ENCODE measurements around the gene CEP128.
"Not testable (repeated sequence)": the region's sequence is repeated elsewhere in the genome, so short reads cannot be mapped to it uniquely, and the experiment has no call there.

CEP128 gene

DNA sequence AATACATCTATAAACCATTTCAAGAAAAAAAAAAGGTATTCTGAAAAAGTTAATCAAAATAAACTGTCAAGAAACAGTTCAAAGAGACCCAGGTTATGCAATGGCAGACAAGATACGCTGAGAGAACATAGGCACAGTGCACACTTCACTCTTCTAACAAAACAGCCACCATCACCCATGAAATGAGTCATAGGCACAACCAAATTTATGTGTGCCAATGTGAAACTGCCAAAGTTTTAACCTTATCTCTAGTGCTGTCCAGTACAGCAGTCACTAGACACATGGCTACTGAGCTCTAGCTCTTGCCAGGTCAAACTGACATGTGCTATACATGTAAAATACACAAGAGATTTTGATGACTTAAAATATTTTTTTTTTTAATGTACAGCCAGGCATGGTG, 1.4 kb downstream of the CEP128 start:
- no peak overlapping the region for H3K4me3 Mint-ChIP-seq

GRCh38 chr14:80933686-80934085, 7.9 kb downstream of the CEP128 start:
- ATAC-seq (replicated peaks) (no peak), DNase-seq (no peak)
- peaks cover 2 to 5% of the 10 kb centered on the region in 2 donors for H3K27me3 Mint-ChIP-seq
- no peak overlapping the region for H3K27ac Mint-ChIP-seq
- H3K36me3 Mint-ChIP-seq = peaks cover 16 to 33% of the 10 kb centered on the region in 2 donors
- no peak overlapping the region for H3K4me3 Mint-ChIP-seq
- peaks cover 23 to 34% of the 10 kb centered on the region in 2 donors for H3K4me1 Mint-ChIP-seq
- H3K9me3 Mint-ChIP-seq = peaks cover 3 to 5% of the 10 kb centered on the region in 2 donors

More for the DNA sequence above, 1.4 kb downstream of the CEP128 start:
- Mint-ChIP-seq H3K27ac (no peak overlapping the region), H3K36me3 (peaks cover 4% of the 10 kb centered on the region in 2 donors), H3K9me3 (no peaks in the 10 kb centered on the region), H3K27me3 (no peaks in the 10 kb centered on the region), H3K4me1 (peaks cover 10 to 23% of the 10 kb centered on the region in 2 donors)
- no peak for DNase-seq
- no peak for ATAC-seq (replicated peaks)

- peaks cover 23 to 38% of the 10 kb centered on the region in 2 donors for H3K4me1 Mint-ChIP-seq
- peak overlapping the region; percentile 21 for H3K27ac Mint-ChIP-seq
- H3K4me3 Mint-ChIP-seq = no peak overlapping the region
- peaks cover 6 to 9% of the 10 kb centered on the region in 2 donors for H3K27me3 Mint-ChIP-seq
- peaks cover 19 to 37% of the 10 kb centered on the region in 2 donors for H3K36me3 Mint-ChIP-seq
- H3K9me3 Mint-ChIP-seq = peaks cover 7 to 8% of the 10 kb centered on the region in 2 donors
- ATAC-seq (replicated peaks) (no peak), DNase-seq (no peak)
Observed at GRCh38 chr14:80933282-80933681, 8.3 kb downstream of the CEP128 start.

GRCh38 chr14:80930836-80931389, 10.6 kb downstream of the CEP128 start:
- peaks cover 20 to 50% of the 10 kb centered on the region in 2 donors for H3K36me3 Mint-ChIP-seq
- peak overlapping the region; percentile 14 to 47 for H3K4me3 Mint-ChIP-seq
- H3K27ac Mint-ChIP-seq = no peak overlapping the region
- peaks cover 6 to 11% of the 10 kb centered on the region in 2 donors for H3K27me3 Mint-ChIP-seq
- DNase-seq = peak; percentile 39
- peaks cover 8% of the 10 kb centered on the region in 2 donors for H3K9me3 Mint-ChIP-seq
- H3K4me1 Mint-ChIP-seq = peaks cover 20 to 40% of the 10 kb centered on the region in 2 donors
- ATAC-seq (replicated peaks) = peak; percentile 98 to 99

DNA sequence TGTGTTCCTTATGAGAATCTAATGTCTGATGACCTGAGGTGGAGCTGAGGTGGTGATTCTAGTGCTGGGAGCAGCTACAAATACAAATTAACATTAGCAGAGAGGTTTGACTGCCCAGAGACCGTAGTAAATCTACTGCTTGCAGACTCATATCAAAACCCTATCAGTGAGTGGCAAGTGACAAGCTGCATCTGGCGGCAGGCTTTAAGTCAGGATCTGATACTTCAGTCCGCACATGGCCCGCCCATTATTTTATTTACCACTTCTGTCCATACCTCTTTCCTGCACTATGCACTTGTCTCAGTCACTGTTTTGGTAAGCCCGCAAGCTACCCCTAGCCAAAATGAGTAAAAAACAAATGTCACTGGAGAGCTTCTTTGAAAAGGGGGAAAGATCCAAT, 11.4 kb downstream of the CEP128 start:
- Mint-ChIP-seq H3K4me1 (peaks cover 20 to 40% of the 10 kb centered on the region in 2 donors), H3K9me3 (peaks cover 8 to 10% of the 10 kb centered on the region in 2 donors), H3K27ac (no peak overlapping the region), H3K4me3 (no peak overlapping the region), H3K27me3 (peaks cover 6 to 11% of the 10 kb centered on the region in 2 donors), H3K36me3 (peaks cover 23 to 52% of the 10 kb centered on the region in 2 donors)
- no peak for ATAC-seq (replicated peaks)
- DNase-seq = no peak

DNA sequence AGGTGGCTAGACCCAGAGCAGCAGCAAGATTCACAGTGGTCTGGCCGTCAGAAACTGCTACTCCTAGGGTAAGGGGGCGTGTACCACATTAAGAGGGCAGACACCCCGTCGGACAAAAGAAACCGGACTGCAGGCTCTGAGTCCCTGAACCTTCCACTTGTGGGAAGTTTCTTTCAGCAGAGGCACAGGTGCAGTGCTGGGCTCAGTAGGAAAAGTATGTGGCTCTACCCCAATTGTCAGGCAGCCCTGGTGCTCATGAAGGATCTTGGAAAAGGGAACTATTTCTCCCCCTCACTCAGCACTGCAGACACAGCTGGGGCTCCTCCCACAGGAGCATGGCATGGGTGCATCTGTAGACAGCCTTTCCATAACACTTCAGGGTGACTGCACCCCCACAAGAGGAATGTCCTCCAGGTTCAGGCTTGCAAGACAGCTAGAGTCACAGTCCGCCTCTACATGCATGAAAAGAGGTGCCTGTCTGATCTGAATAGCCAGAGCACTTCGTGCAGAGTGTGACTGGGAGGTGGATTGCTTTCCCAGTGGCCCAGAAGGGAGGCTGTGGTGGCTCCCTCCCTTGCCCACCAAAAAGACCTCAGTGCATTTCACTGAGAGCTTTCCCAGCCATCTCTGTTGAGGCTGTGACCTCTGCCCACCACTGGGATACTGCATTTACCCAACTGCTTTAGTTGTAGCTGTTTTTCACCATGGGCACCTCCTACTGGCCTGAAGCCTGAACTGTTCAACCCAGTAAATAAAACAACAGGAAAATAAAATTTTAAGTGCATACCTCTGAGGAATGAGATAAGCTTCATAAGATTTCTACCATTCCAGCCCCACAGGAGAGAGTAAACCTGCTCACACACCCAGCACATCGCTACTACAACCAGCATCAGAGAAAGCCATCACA, 14.2 kb downstream of the CEP128 start:
- H3K9me3 Mint-ChIP-seq = peaks cover 12 to 13% of the 10 kb centered on the region in 2 donors
- H3K4me1 Mint-ChIP-seq = peaks cover 15 to 26% of the 10 kb centered on the region in 2 donors
- H3K4me3 Mint-ChIP-seq = no peak overlapping the region
- H3K27me3 Mint-ChIP-seq = peaks cover 6% of the 10 kb centered on the region in 2 donors
- no peak overlapping the region for H3K27ac Mint-ChIP-seq
- no peak for DNase-seq
- peaks cover 26 to 48% of the 10 kb centered on the region in 2 donors for H3K36me3 Mint-ChIP-seq
- no peak for ATAC-seq (replicated peaks)

- DNase-seq (no peak), ATAC-seq (replicated peaks) (no peak)
- Mint-ChIP-seq H3K4me1 (peaks cover 14 to 25% of the 10 kb centered on the region in 2 donors), H3K27me3 (peaks cover 6% of the 10 kb centered on the region in 2 donors), H3K4me3 (no peak overlapping the region), H3K27ac (no peak overlapping the region), H3K9me3 (peaks cover 12 to 13% of the 10 kb centered on the region in 2 donors), H3K36me3 (peaks cover 26 to 48% of the 10 kb centered on the region in 2 donors)
Observed at GRCh38 chr14:80926397-80927082, 15.0 kb downstream of the CEP128 start.

GRCh38 chr14:80924365-80925103, 17.0 kb downstream of the CEP128 start:
- Mint-ChIP-seq H3K9me3 (peaks cover 12 to 13% of the 10 kb centered on the region in 2 donors), H3K36me3 (peaks cover 26 to 43% of the 10 kb centered on the region in 2 donors), H3K4me1 (peaks cover 0 to 6% of the 10 kb centered on the region in 2 donors), H3K27ac (no peak overlapping the region), H3K27me3 (peaks cover 6% of the 10 kb centered on the region in 2 donors), H3K4me3 (no peak overlapping the region)
- ATAC-seq (replicated peaks) (no peak), DNase-seq (no peak)

DNA sequence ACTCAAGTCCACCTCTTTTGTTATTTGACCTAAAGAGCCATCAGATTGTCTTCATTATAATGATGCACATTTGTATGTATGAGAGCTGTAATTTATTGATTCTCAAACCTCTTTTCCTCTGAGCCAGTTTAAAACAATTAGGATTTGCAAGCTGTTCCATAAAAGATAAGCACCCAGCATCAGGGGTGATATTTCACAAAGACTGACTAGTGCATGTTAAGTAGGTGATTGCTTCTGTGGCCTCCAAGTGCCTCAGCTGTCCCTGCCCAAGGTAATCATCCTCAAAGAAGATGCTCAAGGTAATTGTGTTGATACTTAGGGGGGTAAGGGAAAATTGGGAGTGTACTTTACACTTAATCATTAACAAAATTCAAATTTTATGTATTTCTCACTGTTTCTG, 18.2 kb downstream of the CEP128 start:
- no peak for DNase-seq
- no peak for ATAC-seq (replicated peaks)
- H3K4me1 Mint-ChIP-seq = peaks cover 0 to 2% of the 10 kb centered on the region in 2 donors
- peaks cover 6 to 9% of the 10 kb centered on the region in 2 donors for H3K9me3 Mint-ChIP-seq
- no peak overlapping the region for H3K4me3 Mint-ChIP-seq
- H3K36me3 Mint-ChIP-seq = peaks cover 19 to 32% of the 10 kb centered on the region in 2 donors
- H3K27me3 Mint-ChIP-seq = peaks cover under 1 to 3% of the 10 kb centered on the region in 2 donors
- H3K27ac Mint-ChIP-seq = no peak overlapping the region

DNA sequence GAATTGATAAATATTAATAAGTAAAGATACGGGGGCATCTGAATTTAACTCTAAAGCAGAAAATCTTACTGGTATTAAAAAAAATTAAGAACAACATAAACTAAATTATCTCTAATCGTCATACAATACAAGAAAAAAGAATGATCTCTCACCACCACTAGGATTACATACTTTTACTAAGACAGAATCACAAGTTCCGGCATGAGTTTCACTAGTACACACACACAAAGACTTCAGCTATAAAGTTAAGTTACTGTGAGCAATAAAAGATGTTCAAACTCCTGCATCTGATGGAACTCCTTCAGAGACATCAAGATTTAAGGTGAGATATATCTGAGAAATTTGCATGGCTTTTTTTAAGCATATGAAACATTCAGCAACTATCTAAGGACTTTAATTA, 21.9 kb downstream of the CEP128 start:
- Mint-ChIP-seq H3K4me3 (no peak overlapping the region), H3K9me3 (peaks cover 2 to 4% of the 10 kb centered on the region in 2 donors), H3K4me1 (no peaks in the 10 kb centered on the region), H3K27ac (no peak overlapping the region), H3K27me3 (no peaks in the 10 kb centered on the region), H3K36me3 (peaks cover 13 to 19% of the 10 kb centered on the region in 2 donors)
- ATAC-seq (replicated peaks) (no peak), DNase-seq (no peak)

DNA sequence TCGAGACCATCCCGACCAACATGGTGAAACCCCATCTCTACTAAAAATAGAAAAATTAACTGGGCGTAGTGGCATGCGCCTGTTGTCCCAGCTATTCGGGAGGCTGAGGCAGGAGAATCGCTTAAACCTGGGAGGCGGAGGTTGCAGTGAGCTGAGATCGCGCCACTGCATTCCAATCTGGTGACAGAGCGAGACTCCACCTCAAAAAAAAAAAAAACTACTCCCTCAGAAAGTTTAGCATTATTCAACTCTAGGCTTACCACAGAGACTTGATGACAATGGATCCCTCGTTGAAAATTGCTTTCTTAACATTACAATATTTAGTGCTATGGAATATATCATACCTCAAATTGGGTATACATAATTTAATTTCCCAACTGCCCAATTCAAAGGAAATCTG, 29.5 kb downstream of the CEP128 start:
- not testable (repeated sequence) for H3K27ac Mint-ChIP-seq; H3K27me3 Mint-ChIP-seq; ATAC-seq (replicated peaks); H3K9me3 Mint-ChIP-seq; DNase-seq; H3K4me3 Mint-ChIP-seq; H3K4me1 Mint-ChIP-seq
- peaks cover 14 to 20% of the 10 kb centered on the region in 2 donors for H3K36me3 Mint-ChIP-seq

GRCh38 chr14:80906946-80907345, 34.6 kb downstream of the CEP128 start:
- Mint-ChIP-seq H3K36me3 (peaks cover 13 to 16% of the 10 kb centered on the region in 2 donors), H3K4me3 (no peak overlapping the region), H3K27me3 (no peaks in the 10 kb centered on the region), H3K27ac (no peak overlapping the region), H3K9me3 (no peaks in the 10 kb centered on the region), H3K4me1 (no peaks in the 10 kb centered on the region)
- ATAC-seq (replicated peaks) (no peak), DNase-seq (no peak)

GRCh38 chr14:80906336-80906735, 35.2 kb downstream of the CEP128 start:
- ATAC-seq (replicated peaks) = no peak
- Mint-ChIP-seq H3K4me1 (no peaks in the 10 kb centered on the region), H3K4me3 (no peak overlapping the region), H3K36me3 (peaks cover 13 to 16% of the 10 kb centered on the region in 2 donors), H3K9me3 (no peaks in the 10 kb centered on the region), H3K27me3 (no peaks in the 10 kb centered on the region), H3K27ac (no peak overlapping the region)
- no peak for DNase-seq

GRCh38 chr14:80902608-80903007, 38.9 kb downstream of the CEP128 start:
- Mint-ChIP-seq H3K27ac (no peak overlapping the region), H3K27me3 (no peaks in the 10 kb centered on the region), H3K36me3 (peaks cover 12 to 17% of the 10 kb centered on the region in 2 donors), H3K4me3 (no peak overlapping the region), H3K4me1 (no peaks in the 10 kb centered on the region), H3K9me3 (no peaks in the 10 kb centered on the region)
- ATAC-seq (replicated peaks) (no peak), DNase-seq (no peak)
